Measurements from ENCODE around the gene SIGLEC15. TPM values are rescaled to one million over a fixed set of nuclear protein-coding genes. Genes with fewer than 3 reads are reported as not detected.

Gene SIGLEC15
- polyA plus RNA-seq, 2 of the 4 experiments (the other 2 are of a cell fraction), result not detected

GRCh38 chr18:45775743-45776142, 49.7 kb upstream of the SIGLEC15 start (continued):
- no peak for TF ChIP-seq HMGXB4 (CRISPR knock-in tag; IDR thresholded peaks at IDR 0.05; ENCODE audit: borderline replicate concordance)

- ATAC-seq (no peak), DNase-seq (ENCODE audit: low read depth in 1 of 2, low spot score in 1 of 2) (no peak), FAIRE-seq (no peak)
- CTCF ChIA-PET, result interaction anchor here (1.2 to 2.3 kb wide), 4 partner anchors 11 to 24 kb away, joined by 3 to 5 read pairs (median 4); no protein-coding TSS in a partner anchor
- TF ChIP-seq POLR2A (IDR thresholded peaks at IDR 0.05; ENCODE audit: low read length) (no peak), ZC3H11A (IDR thresholded peaks at IDR 0.05) (no peak), MAFK (IDR thresholded peaks at IDR 0.05; ENCODE audit: partially characterized antibody) (peak; percentile 8)
- Histone ChIP-seq H3K27ac (no peak overlapping the region), H3K4me1 (no peaks in the 10 kb centered on the region; the same call in 2 of the 3 replicates), H3K4me2 (no peak overlapping the region), H3K9me3 (no peaks in the 10 kb centered on the region), H3K4me3 (no peak overlapping the region)
- WGBS (ENCODE audit: missing lambda C conversion rate), result 31% methylated on average over 1 of the region's 1 CpG
- POLR2A ChIA-PET, result no interaction called here
These were observed 48.1 kb upstream of the SIGLEC15 start for GRCh38 chr18:45777393-45777792.

- H3K27ac ChIP-seq, result no peak overlapping the region
- FAIRE-seq (no peak), DNase-seq (ENCODE audit: low read depth in 1 of 2, low spot score in 1 of 2) (no peak), ATAC-seq (no peak)
- 20% methylated on average over 2 of the region's 2 CpGs for WGBS (ENCODE audit: missing lambda C conversion rate)
- H3K9me3 ChIP-seq, result no peaks in the 10 kb centered on the region
- H3K4me3 ChIP-seq, result no peak overlapping the region
- ChIA-PET CTCF (interaction anchor here (0.5 to 1.5 kb wide), 3 partner anchors 25 to 274 kb away, joined by 3 read pairs; no protein-coding TSS in a partner anchor), POLR2A (no interaction called here)
- H3K4me1 ChIP-seq, result peaks cover 14% of the 10 kb centered on the region; the same call in 2 of the 3 replicates
- TF ChIP-seq RCOR1 (IDR thresholded peaks at IDR 0.05; ENCODE audit: low read depth, low read length) (no peak), ZSCAN20 (CRISPR knock-in tag; IDR thresholded peaks at IDR 0.05) (no peak), CTCF (IDR thresholded peaks at IDR 0.05) (no peak), NFE2L2 (conservative IDR thresholded peaks at IDR 0.05; ENCODE audit: low read length) (no peak), HMGXB4 (CRISPR knock-in tag; IDR thresholded peaks at IDR 0.05; ENCODE audit: borderline replicate concordance) (no peak), FOSB (CRISPR knock-in tag; IDR thresholded peaks at IDR 0.05) (no peak), EHF (CRISPR knock-in tag; IDR thresholded peaks at IDR 0.05) (no peak), TFCP2L1 (CRISPR knock-in tag; IDR thresholded peaks at IDR 0.05) (no peak), SREBF2 (IDR thresholded peaks at IDR 0.05) (no peak), USF2 (IDR thresholded peaks at IDR 0.05) (no peak), HES2 (IDR thresholded peaks at IDR 0.05) (no peak), ELK1 (IDR thresholded peaks at IDR 0.05; ENCODE audit: low read depth, low read length) (no peak), POLR2AphosphoS2 (conservative IDR thresholded peaks at IDR 0.05; ENCODE audit: low read length) (no peak), MAZ (IDR thresholded peaks at IDR 0.05; ENCODE audit: borderline replicate concordance, low read depth, low read length) (no peak), CBX8 (IDR thresholded peaks at IDR 0.05) (no peak)
- H3K4me2 ChIP-seq, result no peak overlapping the region
These were observed 44.9 kb upstream of the SIGLEC15 start for GRCh38 chr18:45780568-45780967.
